HG03159 (cell line): ENCODE results near the gene CACTIN.
"Not testable (repeated sequence)": the region's sequence is repeated elsewhere in the genome, so short reads cannot be mapped to it uniquely, and the experiment has no call there.

Experiments
- ATAC-seq: cut with Tn5 transposase; IDR thresholded peaks from one replicate; pipeline ENCODE4 v1.9.1; 2021; ENCODE audit warnings: mild to moderate bottlenecking, moderate library complexity; ENCODE audit not compliant: unreplicated experiment

The CACTIN gene

DNA sequence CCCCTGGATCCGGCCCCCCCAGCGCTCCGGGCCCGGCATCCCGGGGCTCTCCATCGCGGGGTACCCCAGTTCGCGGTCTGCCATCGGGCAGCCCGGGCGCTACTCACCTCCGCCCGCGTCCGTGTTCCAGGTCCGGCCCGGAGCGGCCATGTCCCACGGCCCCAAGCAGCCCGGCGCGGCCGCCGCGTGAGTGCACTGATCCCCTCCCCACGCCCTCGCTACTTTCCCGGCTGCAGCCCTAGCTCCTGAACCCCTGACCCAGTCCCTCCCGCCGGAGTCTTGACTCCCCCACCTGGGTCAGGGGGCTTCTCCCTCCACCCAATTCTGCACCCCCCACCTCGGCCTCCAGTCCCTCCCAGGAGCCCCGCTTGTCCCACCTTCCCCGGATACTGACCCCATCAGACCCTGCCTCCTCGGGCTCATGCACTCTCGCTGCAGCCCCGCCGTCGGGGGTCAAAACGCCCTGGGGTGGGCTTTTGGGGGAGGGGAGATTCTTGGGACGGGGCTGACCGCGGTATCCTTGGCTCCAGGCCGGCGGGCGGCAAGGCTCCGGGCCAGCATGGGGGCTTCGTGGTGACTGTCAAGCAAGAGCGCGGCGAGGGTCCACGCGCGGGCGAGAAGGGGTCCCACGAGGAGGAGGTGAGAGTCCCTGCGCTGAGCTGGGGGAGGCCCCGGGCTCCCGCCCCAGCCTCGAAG is 53.3 kb downstream of the CACTIN start:
- ATAC-seq = peak; percentile 11

DNA sequence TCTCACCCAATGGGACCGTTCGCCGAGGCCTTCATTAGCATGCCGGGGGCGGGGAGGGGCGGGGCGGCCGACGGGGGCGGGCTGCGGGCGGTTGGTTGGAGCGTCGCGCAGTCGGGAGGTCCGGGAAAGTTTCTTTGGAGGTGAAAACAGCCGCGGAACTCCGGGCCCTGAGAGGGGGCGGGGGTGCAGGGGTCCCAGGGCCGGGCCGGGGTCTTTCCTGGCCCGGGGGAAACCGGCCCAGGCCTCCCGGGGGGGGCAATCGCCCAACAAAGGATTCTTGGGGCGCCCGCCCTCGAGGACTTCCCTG is 53.8 kb downstream of the CACTIN start, which contains the start of gene HMG20B:
HMG20B (plus strand) TSS at position 90 of the 307 bp plus-strand sequence. CDS start 366 bp downstream, outside the sequence.
- peak; percentile 1 for ATAC-seq

- ATAC-seq = peak; percentile 91
These were observed 54.3 kb downstream of the CACTIN start for GRCh38 chr19:3572132-3572854.

DNA sequence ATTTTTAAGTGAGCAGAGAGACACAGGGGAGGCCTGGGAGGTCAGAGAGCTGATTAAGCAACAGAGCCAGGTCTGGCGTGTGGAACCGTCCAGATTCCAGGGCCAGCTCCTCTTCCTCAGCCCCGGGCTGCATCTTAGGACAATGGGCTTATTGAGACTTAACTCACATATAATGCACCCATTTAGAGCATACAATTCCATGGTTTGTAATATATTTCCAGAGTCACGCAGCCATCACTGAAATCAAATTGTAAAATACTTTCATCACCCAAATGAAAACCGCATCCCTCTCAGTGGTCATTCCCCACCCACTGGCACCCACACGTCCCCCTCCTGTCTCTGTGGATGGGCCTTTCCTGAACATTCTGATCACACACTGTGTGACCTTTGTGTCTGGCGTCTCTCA is 56.0 kb downstream of the CACTIN start:
- no peak for ATAC-seq

- ATAC-seq = not testable (repeated sequence)
These were observed 56.5 kb downstream of the CACTIN start for GRCh38 chr19:3570042-3570441.

DNA sequence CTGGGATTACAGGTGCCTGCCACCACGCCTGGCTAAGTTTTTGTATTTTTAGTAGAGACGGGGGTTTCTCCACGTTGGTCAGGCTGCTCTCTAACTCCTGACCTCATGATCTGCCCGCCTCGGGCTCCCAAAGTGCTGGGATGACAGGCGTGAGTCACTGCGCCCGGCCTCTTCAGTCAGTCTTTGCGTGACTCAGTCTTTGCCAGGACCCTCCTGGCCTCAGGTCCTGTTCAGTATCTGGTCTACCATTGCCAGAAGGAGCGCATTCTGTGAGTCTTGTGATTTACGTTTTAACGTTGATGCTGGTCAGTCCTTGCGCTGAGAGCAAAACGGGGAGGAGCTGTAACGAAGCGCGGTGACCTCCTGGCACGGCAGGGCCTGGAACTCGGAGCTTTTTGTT is 61.5 kb downstream of the CACTIN start:
- ATAC-seq = no peak

GRCh38 chr19:3563709-3564524 is 62.7 kb downstream of the CACTIN start:
- ATAC-seq = no peak
